GM18507 (cell line): ENCODE measurements around the gene EXO1.
A peak's percentile ranks its signal among the peaks of the same experiment; 100 is the strongest.
"Not testable (repeated sequence)": the region's sequence is repeated elsewhere in the genome, so short reads cannot be mapped to it uniquely, and the experiment has no call there.

ENCODE experiments used
- DNase-seq: peaks from one replicate; pipeline ENCODE4 v3.0.0; 2011; ENCODE audit warnings: low read depth; ENCODE audit not compliant: insufficient read length; ENCODE audit errors: extremely low spot score
- FAIRE-seq: peaks from 2 replicates; lab custom pipeline; 2011; peaks lifted over from hg19 to GRCh38; lab: Jason Lieb, UNC

Gene EXO1

DNA sequence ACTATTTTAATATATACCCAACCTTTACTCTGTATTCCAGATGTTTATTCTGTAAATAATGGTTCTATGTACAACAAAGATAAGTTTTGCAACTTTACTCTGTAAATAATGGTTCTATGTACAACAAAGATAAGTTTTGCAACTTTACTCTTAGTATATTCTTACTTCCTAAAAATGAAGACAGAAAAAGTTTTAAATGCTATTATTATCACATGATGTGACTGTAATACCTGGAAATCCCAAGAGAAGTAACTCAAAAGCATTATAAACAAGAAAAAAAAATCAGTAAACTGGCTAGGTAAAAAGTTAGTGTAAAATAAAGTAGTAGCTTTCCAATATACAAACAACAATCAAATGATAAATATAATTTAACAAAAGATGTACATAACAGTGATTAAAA, 18.5 kb upstream of the EXO1 start:
- DNase-seq (no peak), FAIRE-seq (no peak)

DNA sequence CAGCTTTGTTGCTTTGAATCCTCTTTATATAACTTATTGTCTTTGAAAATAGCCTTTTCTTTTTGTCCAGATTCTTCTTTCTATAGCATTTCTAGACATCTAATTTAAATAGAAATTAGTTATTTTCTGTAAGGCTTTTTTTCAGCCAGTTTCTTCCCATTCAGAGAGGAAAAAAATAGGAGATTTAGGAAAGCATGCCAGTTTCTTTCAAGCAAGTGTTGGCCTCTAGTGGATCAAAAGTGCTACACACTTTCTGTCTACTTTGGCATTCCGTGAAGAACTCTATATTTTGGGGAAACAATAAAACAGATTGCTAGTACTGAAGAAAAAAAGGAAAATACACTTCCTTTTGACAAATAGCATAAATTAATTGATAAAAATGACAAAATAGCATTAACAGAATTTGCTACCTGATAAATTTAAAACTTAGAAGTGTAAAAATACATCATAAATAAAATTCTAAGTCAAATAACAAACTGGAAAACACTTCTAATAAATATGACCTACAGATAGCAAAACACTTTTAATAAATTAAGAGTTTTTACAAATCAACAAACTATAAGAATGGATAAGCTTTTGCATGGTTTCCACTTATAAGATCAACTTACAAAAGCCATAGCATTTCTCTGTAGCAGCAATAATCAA, 13.1 kb upstream of the EXO1 start:
- DNase-seq (no peak), FAIRE-seq (no peak)

GRCh38 chr1:241836941-241837340, 11.1 kb upstream of the EXO1 start:
- FAIRE-seq = no peak
- no peak for DNase-seq

DNA sequence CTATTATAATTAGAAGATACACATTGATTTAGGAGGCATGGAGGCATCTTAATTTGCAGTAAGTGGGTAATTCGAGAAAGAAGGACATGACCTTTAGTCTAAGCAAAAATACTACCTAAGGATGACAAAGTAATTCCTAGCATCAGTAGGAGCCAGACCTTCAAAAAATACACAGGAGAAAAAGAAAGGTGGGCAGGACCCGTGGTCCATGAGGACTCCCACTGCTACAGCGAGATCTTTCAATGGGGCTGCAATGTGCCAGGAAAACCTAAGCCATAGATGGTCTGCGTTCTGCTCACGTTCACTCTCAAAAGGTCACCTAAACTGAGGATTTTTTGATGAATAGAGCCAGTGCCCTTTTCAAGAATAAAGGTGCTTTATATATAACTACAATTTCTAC, 10.6 kb upstream of the EXO1 start:
- FAIRE-seq = no peak
- DNase-seq = no peak

DNA sequence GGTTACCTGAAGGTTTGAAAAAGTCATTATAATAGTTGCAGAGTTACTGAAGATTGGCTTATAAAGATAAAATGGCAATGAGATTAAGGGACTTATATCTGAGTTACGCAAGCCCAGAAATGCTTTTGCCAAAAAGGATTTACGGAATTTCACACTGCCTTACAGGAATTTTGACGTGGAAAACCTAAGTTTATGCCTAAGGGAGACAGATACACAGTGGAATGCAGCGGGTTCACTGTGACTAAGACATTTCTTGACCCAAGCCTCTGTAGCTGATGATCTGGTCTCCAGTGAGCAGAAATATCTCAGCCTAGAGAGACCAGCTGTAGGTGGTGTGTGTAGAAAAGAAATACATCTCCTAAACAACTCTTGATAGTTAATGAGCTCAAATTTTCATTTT, 10.1 kb upstream of the EXO1 start:
- no peak for DNase-seq

GRCh38 chr1:241838897-241839296, 9.1 kb upstream of the EXO1 start:
- FAIRE-seq (no peak), DNase-seq (no peak)

More for the DNA sequence above, 10.1 kb upstream of the EXO1 start:
- no peak for FAIRE-seq

GRCh38 chr1:241839369-241839979, 8.5 kb upstream of the EXO1 start:
- FAIRE-seq (peak; percentile 48), DNase-seq (no peak)

GRCh38 chr1:241840164-241840563, 7.8 kb upstream of the EXO1 start:
- DNase-seq (no peak), FAIRE-seq (no peak)

DNA sequence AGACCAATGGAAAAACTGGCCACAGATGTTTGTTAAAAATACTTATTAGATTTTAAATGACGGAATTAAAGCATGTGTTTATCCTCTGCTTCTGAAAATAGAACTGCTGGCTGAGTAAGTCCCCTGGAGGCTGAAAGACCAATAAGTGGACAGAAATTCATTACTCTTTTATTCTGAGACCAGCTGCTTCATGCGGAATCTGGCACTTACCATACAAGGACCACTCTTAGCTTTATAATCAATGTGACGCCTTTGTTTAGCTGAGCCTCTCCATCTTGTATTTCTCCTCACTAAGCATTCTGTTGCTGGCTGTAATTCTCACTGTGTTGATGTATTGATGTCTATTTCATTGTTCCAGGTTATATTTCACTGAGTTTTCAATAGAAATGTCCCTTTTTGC, 6.3 kb upstream of the EXO1 start:
- FAIRE-seq (no peak), DNase-seq (no peak)

GRCh38 chr1:241842565-241842964, 5.4 kb upstream of the EXO1 start:
- no peak for FAIRE-seq

GRCh38 chr1:241844593-241844992, 3.4 kb upstream of the EXO1 start:
- no peak for DNase-seq
- FAIRE-seq = no peak

More at GRCh38 chr1:241842565-241842964, 5.4 kb upstream of the EXO1 start:
- no peak for DNase-seq

DNA sequence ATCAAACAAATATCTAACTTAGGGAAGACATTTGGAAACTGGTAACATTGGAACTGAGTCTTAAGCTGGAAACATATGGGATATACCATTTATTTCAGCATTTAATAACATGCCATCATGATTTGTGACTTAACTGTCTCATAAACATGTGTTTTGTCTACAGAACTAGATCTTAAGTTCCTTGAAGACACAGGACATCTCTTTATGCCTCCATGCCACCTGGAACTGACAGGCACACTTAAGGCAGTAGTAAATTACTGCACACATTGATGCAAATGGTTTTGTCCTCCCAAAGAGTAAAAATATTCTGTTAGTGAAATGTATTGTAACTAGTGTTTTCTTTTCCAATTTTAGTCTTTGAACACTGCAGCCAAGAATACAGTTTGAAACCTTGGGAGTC, 1.6 kb upstream of the EXO1 start:
- FAIRE-seq (no peak), DNase-seq (no peak)

DNA sequence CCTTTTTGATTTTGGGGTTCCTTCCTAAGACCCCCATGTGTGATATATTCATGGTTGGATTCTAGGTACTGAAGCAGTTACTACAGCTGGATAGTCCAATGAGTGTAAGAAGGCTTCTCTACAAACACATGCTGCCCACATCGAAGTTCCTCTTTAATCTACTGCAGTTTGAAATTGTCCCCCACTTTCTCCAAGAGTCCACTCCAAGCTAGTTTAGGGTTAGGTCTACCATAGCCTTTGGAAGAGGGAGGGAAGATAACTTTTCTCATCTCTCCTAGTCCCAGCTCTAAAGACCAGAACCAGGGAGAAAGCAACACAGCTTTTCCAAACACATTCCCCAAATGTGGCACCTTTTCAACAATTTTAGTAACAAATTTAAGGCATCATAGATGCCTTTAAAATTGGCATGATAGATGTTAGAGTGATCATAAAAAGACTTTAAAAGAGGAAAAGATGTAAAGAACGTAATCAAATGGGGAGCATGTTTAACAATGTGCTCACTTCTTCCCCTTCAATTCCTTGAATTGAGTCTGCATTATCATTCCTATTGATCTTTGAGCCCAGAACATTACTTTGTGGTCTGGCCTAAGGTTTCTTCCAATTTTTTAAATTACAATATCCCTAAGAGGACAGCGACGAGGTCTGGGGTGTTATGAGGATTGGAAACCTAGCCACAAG, 1.0 kb upstream of the EXO1 start:
- DNase-seq (no peak), FAIRE-seq (no peak)

DNA sequence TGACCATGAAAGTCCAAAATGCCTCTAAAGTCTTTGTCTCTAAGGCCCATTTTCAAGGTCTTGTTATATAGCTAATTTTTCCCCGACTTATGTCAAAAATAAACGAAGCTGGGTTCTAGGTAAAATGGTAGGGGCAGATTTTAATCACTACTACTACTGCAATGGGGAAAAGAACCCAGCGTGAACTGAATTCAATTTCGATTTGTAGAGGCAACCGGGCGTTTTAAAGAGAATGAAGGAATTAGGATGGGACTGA, 536 bp upstream of the EXO1 start:
- DNase-seq (no peak), FAIRE-seq (no peak)

GRCh38 chr1:241848686-241849344, 811 bp downstream of the EXO1 start:
- FAIRE-seq (no peak), DNase-seq (no peak)

DNA sequence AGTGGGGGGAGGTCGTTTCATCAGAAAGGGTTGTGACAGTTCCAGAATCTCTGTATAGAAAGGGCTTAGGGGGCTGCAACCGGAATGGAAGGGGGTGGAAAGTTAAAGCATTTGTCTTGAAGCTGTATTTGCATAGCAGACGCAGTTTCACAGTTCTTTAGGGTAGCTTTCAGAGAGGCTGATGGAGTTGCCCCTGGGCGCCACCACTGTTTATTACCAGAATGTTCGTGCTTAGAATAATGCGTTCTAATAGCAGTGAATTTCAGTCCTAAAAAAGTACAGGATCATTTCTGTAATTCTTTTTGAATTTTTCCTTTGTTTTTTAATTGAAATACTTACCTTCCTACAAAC, 1.3 kb downstream of the EXO1 start:
- DNase-seq (no peak), FAIRE-seq (peak; percentile 38)

DNA sequence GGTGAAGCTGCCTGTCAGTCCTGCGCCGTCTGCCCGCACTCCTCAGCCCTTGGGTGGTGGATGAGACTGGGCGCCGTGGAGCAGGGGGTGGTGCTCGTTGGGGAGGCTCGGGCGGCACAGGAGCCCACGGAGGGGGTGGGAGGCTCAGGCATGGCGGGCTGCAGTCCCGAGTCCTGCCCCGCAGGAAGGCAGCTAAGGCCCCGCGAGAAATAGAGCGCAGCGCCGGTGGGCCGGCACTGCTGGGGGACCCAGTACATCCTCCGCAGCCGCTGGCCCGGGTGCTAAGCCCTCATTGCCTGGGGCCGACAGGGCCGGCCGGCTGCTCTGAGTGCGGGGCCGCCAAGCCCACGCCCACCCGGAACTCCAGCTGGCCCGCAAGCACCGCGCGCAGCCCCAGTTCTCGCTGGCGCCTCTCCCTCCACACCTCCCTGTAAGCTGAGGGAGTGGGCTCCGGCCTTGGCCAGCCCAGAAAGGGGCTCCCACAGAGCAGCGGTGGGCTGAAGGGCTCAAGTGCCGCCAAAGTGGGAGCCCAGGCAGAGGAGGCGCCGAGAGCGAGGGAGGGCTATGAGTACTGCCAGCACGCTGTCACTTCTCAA, 7.6 kb downstream of the EXO1 start:
- FAIRE-seq, DNase-seq: not testable (repeated sequence)

- no peak for FAIRE-seq
- no peak for DNase-seq
These were observed 9.1 kb downstream of the EXO1 start for GRCh38 chr1:241857131-241857530.

- DNase-seq (no peak), FAIRE-seq (no peak)
These were observed 12.9 kb downstream of the EXO1 start for GRCh38 chr1:241860922-241861321.

- DNase-seq = no peak
- FAIRE-seq = no peak
These were observed 21.0 kb downstream of the EXO1 start for GRCh38 chr1:241869022-241869421.

- FAIRE-seq (no peak), DNase-seq (no peak)
These were observed 22.3 kb downstream of the EXO1 start for GRCh38 chr1:241870336-241870735.
